HG02884 (cell line): ENCODE results near the gene KCTD10.
"Not testable (repeated sequence)": the region's sequence is repeated elsewhere in the genome, so short reads cannot be mapped to it uniquely, and the experiment has no call there.

Experiments
- ATAC-seq: cut with Tn5 transposase; IDR thresholded peaks from one replicate; pipeline ENCODE4 v1.9.1; 2021; ENCODE audit warnings: mild to moderate bottlenecking, moderate library complexity; ENCODE audit not compliant: unreplicated experiment

Gene KCTD10

DNA sequence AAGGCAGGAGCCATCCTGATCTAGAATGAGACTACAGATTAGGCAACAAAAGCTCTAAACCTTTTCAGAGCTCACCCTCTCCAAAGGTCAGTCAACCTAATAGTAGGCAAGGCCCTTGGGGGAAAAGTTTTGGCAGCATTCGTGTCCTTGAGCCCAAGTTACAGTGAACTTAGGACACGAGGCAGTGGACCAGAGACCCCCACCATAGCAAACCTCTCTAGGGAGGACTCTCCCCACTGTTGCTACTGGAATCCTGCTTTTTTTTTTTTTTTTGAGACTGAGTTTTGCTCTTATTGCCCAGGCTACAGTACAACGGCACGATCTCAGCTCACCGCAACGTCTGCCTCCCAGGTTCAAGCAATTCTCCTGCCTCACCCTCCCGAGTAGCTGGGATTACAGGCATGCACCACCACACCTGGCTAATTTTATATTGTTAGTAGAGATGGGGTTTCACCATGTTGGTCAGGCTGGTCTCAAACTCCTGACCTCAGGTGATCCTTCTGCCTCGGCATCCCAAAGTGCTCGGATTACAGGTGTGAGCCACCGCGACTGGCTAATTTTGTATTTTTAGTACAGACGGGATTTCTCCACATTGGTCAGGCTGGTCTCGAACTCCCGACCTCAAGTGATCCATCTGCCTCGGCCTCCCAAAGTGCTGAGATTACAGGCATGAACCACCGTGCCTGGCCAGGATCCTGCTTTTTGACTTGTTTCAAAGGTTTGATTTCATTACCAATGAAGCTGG lies 3.4 kb downstream of the KCTD10 start:
- not testable (repeated sequence) for ATAC-seq

DNA sequence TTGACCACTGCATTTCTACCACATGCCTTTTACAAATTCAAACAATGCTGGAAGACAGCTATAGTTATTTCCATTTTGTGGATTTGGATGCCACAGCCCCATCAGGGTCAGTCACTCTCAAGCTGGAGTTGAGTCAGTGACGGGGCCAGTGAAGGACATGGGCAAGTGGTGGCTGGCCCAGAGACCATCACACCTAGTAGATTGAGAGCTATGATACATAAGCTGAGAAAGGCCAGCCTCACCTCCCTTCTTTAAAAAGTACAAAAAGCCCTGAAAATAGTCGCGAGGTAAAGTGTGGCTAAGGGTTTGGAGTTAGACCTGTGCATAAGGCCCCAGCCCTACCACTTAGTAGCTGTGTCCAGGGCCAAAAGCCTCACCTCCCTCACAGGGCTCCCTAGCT lies 4.1 kb downstream of the KCTD10 start:
- no peak for ATAC-seq

DNA sequence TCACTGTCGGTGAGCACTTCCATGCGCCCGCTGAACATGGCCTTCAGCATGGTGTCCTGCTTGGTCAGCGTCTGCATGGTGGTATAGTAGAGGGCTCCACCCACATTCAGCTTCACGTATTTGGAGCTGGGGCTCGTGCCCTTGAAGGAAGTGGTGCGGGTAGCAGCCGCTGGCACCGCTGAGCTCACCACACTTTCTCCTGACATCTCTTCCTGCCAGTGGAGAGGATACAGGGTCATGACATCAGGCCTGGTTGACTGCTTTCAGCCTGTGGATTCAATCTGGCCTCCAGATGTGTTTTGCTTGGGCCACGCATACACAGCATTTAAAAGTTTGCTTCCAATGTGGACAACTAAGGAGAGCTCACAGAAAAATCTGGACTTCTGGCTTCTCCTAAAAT lies 7.6 kb downstream of the KCTD10 start:
- no peak for ATAC-seq

DNA sequence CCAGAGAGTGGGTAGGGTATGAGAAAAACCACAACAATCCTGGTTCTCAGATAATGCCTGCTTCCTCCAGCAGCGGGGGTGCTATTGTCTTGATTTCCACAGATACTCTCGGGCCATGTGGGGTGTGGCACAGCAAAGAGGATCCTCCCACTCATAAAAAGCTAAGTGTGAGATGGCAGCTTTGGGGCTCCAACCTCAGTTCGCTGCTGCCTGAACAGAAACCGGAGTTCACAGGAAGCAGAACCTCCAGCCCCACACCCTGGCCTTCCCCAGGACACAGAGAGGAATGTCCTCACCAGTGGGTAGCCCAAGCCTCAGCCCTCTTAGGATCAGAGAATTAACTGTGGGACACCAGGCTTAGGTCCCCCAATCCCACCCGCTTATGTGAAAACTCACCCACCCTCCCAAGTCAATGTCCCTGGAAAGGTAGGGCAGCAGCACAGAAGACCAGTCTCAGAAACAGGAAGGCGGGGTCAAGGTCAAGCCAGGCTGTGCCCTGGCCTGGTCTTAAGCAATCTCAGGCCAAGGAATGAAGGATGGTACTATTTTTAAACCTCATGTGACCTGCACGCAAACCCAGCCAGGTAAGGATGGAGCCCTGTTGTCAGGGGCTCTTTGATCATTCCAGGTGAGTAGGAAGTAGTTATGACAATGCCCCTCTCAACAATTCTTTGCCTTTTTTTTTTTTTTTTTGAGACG lies 9.0 kb downstream of the KCTD10 start:
- ATAC-seq, result no peak

DNA sequence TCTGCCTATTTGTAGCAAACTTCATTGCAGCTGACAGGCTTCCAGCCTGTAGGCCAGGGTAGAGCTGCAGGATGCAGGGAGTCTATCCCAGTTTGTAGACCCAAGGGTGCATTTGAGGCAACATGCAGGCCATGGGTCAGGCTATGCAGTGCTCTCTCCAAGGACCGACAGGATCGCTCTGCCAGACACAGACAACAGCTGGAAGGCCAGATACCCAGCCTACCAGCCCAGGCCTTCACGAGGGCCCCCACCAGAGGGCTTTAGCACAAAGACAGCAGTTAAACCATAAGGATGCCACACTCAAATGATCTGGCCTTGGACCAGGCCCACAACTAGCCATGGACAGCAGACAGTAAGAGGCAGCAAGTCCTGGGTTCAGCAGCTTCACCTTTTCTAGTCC lies 10.3 kb downstream of the KCTD10 start:
- ATAC-seq, result no peak

DNA sequence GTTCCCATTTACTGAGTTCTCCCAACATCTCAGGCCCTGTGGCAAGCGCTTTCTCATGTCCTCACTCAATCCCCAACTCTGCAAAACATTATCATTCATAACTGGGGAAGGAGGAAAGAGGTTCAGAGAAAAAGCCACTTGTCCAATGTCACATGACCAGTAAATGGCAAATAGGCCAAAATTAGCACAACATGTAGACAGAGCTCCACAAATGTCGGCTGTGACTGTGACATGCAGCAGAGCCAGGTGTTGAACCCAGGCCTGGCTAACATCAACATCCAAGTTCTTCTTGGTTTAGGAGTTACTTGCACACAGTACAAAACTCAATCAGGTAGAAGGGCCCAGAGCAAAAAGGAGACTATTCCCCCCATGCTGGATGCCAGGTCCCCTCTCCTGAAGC lies 10.8 kb downstream of the KCTD10 start:
- ATAC-seq, result no peak

DNA sequence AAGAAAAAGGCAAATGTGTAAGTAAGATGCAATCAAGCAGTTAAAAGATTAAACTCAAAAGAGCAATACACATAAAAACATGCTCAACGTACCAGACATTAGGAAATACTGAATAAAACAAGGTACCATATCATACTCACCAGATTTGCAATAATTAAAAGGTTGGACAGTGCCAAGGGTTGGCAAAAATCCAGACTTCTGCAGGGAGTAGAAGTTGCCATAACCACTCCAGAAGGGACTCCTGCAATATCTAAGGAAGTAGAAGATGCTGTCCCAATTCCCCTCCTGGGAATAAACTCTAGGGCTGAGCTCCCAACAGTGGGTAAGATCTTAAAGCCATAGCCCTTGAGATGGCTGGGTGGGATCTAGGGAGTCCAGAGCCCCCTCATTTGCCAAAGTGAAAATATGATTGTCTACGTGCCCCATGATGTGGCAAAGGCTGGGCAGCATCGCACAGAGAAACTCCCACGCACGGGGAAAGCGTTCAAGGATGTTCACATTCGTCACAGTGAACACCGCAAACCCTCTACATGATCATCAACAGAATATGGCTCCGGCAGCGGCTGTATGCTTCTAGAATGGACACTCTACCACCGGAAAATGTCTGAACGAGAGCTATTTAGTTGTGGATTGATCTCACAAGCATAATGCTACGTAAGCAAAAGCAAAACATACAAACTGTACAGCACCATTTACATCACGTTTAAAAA lies 12.3 kb downstream of the KCTD10 start:
- no peak for ATAC-seq

DNA sequence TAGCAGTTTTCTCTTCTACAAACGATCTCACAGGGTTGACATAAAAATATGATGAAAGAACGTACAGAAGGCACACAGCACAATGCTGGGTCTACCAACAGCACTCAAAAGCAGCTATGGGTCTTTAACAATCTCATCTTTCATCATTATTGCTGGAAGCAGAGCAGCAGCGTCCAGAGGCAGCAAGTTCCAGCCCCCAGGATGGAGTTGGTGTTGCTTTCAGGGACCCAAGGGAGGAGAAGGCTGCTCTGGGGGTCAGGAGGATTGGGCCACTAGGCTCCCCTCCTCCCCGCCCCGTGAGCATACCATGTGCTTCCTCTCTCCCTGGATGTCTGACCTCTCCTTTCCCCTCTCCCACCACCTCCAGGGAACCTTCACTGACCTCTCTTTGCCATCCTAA lies 13.3 kb downstream of the KCTD10 start:
- no peak for ATAC-seq

DNA sequence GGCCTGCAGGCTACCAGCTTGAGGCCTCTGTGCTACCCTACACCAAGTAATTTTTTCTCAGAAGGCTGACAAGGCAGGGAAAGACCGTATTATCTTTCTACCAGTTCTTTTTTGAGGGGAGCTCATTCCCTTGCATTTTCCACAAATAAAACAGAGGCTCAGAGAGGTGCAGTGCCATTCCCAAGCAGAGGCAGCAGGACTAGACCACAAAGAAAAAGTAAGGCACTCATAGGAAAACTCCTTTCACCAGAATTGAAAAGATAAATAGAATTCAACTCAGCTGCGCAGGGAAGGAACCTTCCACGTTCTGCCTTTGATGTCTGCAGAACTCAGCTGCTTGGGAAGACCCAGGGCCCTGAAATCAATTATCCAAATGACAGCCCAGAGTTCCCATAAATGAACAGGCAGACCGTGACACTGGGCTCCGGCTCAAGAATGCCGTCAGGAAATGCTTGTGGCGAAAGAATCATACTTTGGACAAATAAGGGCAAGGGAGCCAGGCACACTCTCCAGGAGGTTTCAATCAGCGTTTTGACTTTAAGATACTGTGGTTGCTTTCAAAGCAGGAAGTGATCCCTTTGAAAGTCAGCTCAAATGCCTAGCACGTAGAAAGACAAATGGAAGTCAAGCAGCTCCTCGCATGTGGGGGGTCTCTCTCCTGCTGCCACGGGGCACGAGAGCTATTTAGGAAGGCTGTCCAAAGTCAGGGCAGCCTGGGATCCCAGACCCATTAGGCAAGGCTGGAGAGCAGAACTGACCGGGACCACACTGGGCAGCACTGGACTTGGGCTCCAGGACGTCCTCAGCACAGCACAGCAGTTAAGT lies 14.0 kb downstream of the KCTD10 start:
- ATAC-seq, result no peak

DNA sequence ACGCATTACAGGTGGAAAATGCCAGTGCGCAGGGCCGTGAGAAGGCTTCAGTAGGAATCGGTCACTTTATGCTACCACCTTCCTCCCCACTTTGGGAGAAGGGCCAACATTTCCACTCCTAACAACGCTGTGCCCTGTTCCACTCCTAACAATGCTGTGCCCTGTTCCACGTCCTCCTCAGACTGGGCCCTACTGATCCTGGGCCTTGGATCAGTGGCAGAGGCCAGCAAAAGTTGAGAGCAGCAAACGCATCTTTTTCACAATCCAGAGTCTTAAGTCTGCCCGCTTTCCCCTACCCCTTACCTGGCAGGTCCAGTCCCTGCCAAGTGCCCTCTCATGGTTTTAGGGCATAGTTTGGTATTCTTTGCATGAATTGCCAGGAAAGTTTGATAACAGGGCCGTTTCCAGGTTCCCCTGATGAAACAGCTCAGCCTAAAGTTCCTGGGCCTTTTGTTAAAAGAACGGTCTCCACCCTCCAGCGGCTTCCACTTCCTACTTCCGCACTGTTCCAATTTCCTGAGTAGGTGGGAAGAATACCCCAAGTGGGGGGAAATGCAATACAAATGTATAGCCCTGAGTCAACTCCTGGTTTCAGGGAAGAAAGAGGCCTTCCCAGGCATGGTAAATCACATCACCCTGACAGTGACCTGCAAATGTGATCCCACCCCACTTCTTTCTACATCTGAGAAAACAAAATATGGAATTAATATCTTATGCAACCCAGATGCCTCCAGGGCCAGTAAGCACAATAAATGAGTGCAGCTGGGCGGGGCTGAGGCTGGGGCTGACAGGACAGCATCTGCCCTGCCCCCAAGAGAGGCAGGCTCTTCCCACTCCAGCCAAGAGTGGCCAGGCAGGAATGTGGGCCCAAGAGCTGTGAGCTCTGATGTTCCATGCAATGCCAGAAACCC lies 15.0 kb downstream of the KCTD10 start:
- no peak for ATAC-seq

DNA sequence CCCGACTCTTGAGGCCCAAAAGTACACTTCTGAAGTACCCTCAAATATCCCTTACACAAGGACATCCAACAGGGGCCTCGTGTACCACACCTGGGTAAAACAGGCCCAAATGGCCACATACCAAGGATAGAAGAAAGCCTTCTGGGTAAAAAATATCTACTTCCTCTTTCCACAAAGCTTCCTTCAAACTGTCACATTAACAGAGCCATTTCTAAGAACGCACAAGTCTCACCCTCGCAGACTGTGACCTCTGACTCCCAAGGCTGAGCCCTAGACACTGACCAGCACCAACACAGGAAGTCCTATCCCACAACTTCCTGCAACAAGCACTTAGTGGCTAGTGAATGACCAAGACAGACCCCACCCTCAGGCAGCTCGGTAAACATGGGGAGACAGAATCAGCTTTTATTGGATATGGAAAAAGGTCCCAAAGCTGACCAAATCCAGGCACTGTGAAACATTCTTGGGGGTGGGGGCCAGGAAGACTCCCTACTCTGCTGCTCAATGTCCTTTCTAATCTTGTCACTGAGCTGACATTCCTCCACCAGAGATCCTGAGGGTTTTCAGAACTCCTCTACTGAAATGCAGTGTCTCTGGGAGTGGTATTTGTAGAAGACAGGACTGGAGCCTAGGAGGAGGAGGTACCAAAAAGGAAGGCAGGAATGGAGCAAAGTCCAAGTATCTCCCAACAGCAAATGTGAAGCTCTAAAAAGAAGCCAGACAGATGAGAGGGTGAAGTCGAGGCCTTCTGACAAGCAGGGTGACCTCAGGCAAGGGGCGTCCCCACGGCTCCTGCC lies 15.9 kb downstream of the KCTD10 start:
- ATAC-seq, result no peak

DNA sequence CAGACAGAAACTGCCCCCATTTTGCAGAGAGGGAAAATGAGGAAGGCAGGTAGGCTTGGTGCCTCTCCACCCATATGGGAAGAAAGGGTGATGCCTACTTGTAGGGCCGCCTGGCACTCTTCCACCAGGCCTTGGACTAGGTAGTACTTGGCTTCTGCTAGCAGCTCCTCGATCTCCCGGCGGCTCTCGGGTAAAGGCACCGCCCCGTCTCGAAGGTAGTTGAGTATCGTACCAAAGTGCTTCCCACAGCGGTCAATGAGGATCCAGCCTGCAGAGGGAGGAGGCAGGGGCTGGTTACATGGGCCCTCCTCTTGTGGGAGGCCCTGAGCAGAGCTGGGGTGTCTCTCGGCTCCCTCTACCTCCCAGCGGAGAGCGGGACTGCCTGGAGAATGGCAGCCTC lies 16.6 kb downstream of the KCTD10 start:
- ATAC-seq, result no peak

DNA sequence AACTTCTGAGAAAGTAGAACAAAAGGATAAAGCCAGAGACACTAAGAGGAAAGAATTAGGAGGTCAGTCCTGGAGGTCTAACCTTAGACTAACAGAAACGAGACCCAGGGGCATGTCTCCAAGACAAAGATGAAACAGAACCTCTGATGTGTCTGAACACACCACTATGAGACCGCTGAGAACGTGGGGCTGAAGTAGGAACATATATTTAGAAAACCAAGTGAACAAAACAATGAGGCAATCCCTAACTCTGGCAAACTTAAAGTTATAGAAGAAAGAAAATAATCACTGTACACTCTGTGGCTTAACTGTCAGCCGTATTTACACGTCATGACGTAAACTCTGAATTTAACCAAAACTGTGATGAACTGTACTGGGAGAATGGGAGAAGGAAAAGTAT lies 17.9 kb downstream of the KCTD10 start:
- ATAC-seq, result no peak

DNA sequence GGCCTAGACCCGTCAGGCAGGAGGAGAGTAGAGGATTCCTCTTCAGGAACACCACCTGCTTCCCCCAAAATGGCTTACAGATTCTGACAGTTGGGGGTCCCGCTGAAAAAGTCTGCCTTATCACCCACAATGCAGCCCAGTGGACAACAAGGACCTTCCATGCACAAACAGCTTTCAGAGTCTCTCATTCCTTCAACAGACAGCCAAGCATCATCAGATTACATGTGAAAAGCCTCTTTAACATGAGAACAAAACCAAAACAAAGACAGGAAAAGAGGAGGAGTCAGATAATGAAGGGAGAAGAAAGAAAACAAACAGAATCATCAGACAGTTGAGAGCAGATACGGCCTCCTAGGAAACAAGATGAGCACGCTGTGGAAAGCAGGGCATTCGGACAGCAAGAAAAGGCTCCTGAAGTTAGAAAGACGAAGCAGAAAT lies 18.3 kb downstream of the KCTD10 start:
- ATAC-seq, result no peak

DNA sequence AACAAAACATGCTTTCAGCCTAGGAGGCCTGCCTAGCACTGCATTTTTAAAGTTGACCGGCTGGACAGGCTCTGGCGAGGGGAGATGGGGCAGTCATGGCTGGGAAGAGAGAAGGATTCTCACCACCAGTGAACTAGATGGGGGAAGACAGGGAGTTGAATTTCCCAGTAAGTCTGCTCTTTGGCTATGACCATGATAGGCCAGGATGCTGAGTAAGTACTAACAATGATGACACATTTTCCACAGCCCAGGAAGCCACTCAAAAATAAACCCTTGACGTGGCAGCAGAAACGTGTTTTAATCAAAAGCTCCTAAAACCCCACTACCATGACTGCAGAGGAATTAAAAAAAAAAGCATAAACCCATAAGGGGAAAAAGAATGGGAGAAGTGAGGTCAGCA lies 19.0 kb downstream of the KCTD10 start:
- no peak for ATAC-seq

DNA sequence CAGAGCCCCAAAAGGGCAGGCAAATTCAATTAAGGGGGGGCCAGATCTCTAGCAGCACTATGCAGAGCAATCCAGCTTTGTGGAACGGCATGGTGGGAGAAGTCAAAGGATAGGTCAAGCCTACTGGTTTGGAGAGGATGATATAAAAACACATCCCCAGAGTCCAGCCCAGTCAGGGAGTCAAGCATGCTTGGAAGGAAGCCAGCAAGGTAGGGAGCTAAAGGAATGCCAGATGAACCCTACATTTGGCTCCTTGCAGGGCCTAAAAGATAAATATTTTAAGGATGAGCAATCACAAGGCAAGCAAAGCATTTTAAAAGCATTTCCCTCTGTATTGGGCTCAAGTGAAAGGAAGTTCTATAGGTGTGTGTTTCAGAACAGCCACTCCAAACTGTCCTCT lies 21.4 kb downstream of the KCTD10 start:
- ATAC-seq, result no peak

DNA sequence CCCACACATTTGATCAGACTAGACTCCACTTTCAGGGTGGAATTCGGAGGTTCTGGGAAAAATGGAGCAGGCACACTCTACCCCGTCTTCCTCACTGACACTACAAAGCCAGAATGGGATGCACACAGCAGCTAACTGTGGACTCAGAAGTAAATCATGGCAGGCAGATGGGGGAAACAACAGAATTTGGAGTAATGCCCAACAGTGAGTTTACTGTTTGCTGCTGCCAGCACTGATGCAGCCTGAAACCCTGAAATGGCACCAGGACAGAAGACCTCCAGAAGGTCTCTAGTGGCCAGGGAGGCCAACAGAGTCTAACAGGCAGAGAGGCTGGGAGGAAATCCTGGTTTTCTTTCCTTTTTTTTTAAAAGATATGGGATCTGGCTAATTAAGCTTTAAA lies 24.6 kb downstream of the KCTD10 start:
- no peak for ATAC-seq

DNA sequence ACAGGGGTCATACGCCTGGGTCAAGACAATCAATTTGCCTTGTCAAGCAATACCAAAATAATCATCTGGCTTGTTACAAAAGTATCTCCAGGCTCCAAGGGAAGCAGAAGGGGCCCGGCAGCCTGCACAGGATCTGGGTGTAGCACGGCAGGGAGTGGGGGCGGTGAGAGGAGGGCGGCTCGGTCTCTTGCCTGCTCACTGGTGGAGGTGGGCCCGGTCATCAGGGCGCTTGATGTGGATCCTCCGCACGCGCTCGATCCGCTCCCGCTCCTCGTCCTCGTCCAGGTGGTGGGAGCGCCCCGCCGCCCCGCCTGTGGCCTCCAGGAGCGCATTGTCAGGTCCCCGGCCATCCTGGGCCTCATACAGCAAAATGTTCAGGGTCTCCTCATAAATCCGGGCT lies 25.7 kb downstream of the KCTD10 start:
- no peak for ATAC-seq

DNA sequence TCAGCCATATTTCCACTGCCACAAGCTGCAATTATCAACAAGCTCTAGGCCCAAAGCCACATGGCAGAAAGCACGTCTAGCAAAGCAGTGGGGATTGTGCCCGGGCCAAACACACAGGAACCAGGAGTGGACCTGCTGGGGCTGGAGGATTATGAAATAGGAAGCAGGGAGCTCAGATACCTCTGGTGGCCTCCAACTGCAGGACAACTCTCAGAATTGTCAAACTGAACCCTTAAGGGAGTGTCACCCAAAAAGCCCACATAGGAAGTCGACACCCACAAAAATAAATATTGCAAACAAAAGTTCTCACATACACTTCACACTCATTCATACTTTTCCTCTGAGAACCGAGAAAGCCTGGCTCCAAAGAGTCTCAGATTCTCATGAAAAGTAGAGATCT lies 26.1 kb downstream of the KCTD10 start:
- ATAC-seq, result no peak
